Mucosa of rectum (tissue), 2 donors: Measurements from ENCODE around the gene GALM.
A peak's percentile ranks its signal among the peaks of the same experiment; 100 is the strongest.
"Not testable (repeated sequence)": the region's sequence is repeated elsewhere in the genome, so short reads cannot be mapped to it uniquely, and the experiment has no call there.

ENCODE experiments used
- H3K27ac ChIP-seq, 2 donors: one replicate each; pipeline ENCODE4 v1.7.0; 2013; ENCODE audit warnings: inconsistent platforms in 2 of 2, low read depth in 2 of 2, low read length in 2 of 2
- H3K27me3 ChIP-seq, 2 donors: one replicate each; pipeline ENCODE4 v1.7.0; 2013; ENCODE audit warnings: low read length in 2 of 2; ENCODE audit not compliant: control insufficient read depth in 2 of 2, insufficient read depth in 2 of 2
- H3K36me3 ChIP-seq, 2 donors: one replicate each; pipeline ENCODE4 v1.7.0; 2013; ENCODE audit warnings: low read length in 2 of 2; ENCODE audit not compliant: control insufficient read depth in 2 of 2, insufficient read depth in 2 of 2
- H3K4me1 ChIP-seq, 2 donors: one replicate each; pipeline ENCODE4 v1.7.0; 2013; ENCODE audit warnings: low read length in 2 of 2, mild to moderate bottlenecking in 1 of 2; ENCODE audit not compliant: control insufficient read depth in 2 of 2, insufficient read depth in 2 of 2
- H3K4me3 ChIP-seq, 2 donors: one replicate each; pipeline ENCODE4 v1.7.0; 2013; ENCODE audit warnings: low read length in 2 of 2
- H3K9ac ChIP-seq, 2 donors: one replicate each; pipeline ENCODE4 v1.7.0; 2013; ENCODE audit warnings: low read length in 2 of 2, low read depth in 1 of 2, mild to moderate bottlenecking in 1 of 2
- H3K9me3 ChIP-seq, 2 donors: one replicate each; pipeline ENCODE4 v1.7.0; 2013; ENCODE audit warnings: low read length in 2 of 2; ENCODE audit not compliant: control insufficient read depth in 2 of 2
- donor health status: healthy.
- donor health status: Normal muscosa, but diverticular disease.

Gene GALM

GRCh38 chr2:38709567-38710194 is 43.8 kb downstream of the GALM start:
- Histone ChIP-seq H3K9ac (no peak overlapping the region), H3K4me1 (peaks cover 3 to 4% of the 10 kb centered on the region in 2 donors), H3K27me3 (no peaks in the 10 kb centered on the region), H3K4me3 (no peak overlapping the region), H3K27ac (no peak overlapping the region), H3K9me3 (no peaks in the 10 kb centered on the region), H3K36me3 (peaks cover 0 to 10% of the 10 kb centered on the region in 2 donors)

GRCh38 chr2:38711558-38711957 is 45.6 kb downstream of the GALM start:
- H3K9ac ChIP-seq: no peak overlapping the region
- no peak overlapping the region for H3K4me3 ChIP-seq
- H3K27ac ChIP-seq: no peak overlapping the region
- peaks cover 0 to 14% of the 10 kb centered on the region in 2 donors for H3K36me3 ChIP-seq
- H3K4me1 ChIP-seq: peaks cover 0 to 3% of the 10 kb centered on the region in 2 donors
- H3K27me3 ChIP-seq: no peaks in the 10 kb centered on the region
- no peaks in the 10 kb centered on the region for H3K9me3 ChIP-seq

- Histone ChIP-seq H3K4me3 (no peak overlapping the region), H3K4me1 (peaks cover 0 to 3% of the 10 kb centered on the region in 2 donors), H3K27me3 (no peaks in the 10 kb centered on the region)
Measured at GRCh38 chr2:38712413-38712812, 46.5 kb downstream of the GALM start.

GRCh38 chr2:38712871-38713270 is 47.0 kb downstream of the GALM start:
- H3K4me1 ChIP-seq: peaks cover 0 to 3% of the 10 kb centered on the region in 2 donors

More at GRCh38 chr2:38712413-38712812, 46.5 kb downstream of the GALM start:
- H3K36me3 ChIP-seq: peaks cover 0 to 14% of the 10 kb centered on the region in 2 donors
- no peak overlapping the region for H3K9ac ChIP-seq
- H3K27ac ChIP-seq: no peak overlapping the region
- no peaks in the 10 kb centered on the region for H3K9me3 ChIP-seq

GRCh38 chr2:38713338-38713737 is 47.4 kb downstream of the GALM start:
- Histone ChIP-seq H3K36me3 (peaks cover 0 to 14% of the 10 kb centered on the region in 2 donors), H3K9me3 (no peaks in the 10 kb centered on the region), H3K27me3 (no peaks in the 10 kb centered on the region), H3K4me3 (no peak overlapping the region), H3K27ac (no peak overlapping the region), H3K4me1 (peaks cover 0 to 3% of the 10 kb centered on the region in 2 donors), H3K9ac (no peak overlapping the region)

More at GRCh38 chr2:38712871-38713270, 47.0 kb downstream of the GALM start:
- Histone ChIP-seq H3K27ac (no peak overlapping the region), H3K9me3 (no peaks in the 10 kb centered on the region), H3K36me3 (peaks cover 0 to 14% of the 10 kb centered on the region in 2 donors), H3K27me3 (no peaks in the 10 kb centered on the region), H3K9ac (no peak overlapping the region), H3K4me3 (no peak overlapping the region)

GRCh38 chr2:38714941-38715340 is 49.0 kb downstream of the GALM start:
- not testable (repeated sequence) for H3K27me3 ChIP-seq, H3K4me3 ChIP-seq, H3K27ac ChIP-seq, H3K9me3 ChIP-seq, H3K4me1 ChIP-seq, H3K9ac ChIP-seq
- H3K36me3 ChIP-seq: peaks cover 0 to 14% of the 10 kb centered on the region in 2 donors

GRCh38 chr2:38716185-38716584 is 50.3 kb downstream of the GALM start:
- H3K27me3 ChIP-seq: no peaks in the 10 kb centered on the region
- H3K4me3 ChIP-seq: no peak overlapping the region
- H3K4me1 ChIP-seq: no peaks in the 10 kb centered on the region
- H3K9ac ChIP-seq: no peak overlapping the region
- no peak overlapping the region for H3K27ac ChIP-seq
- no peaks in the 10 kb centered on the region for H3K9me3 ChIP-seq
- peaks cover 0 to 17% of the 10 kb centered on the region in 2 donors for H3K36me3 ChIP-seq

- Histone ChIP-seq H3K9me3 (no peaks in the 10 kb centered on the region), H3K9ac (no peak overlapping the region), H3K4me3 (no peak overlapping the region), H3K36me3 (peaks cover 0 to 7% of the 10 kb centered on the region in 2 donors), H3K4me1 (no peaks in the 10 kb centered on the region), H3K27me3 (no peaks in the 10 kb centered on the region), H3K27ac (no peak overlapping the region)
Measured at GRCh38 chr2:38718601-38719000, 52.7 kb downstream of the GALM start.

GRCh38 chr2:38719706-38720105 is 53.8 kb downstream of the GALM start:
- no peak overlapping the region for H3K27ac ChIP-seq
- H3K36me3 ChIP-seq: peaks cover 0 to 7% of the 10 kb centered on the region in 2 donors
- no peaks in the 10 kb centered on the region for H3K9me3 ChIP-seq

GRCh38 chr2:38720613-38721241 is 54.8 kb downstream of the GALM start:
- Histone ChIP-seq H3K27ac (peak overlapping the region; percentile 49 to 60), H3K4me1 (no peaks in the 10 kb centered on the region)

More at GRCh38 chr2:38719706-38720105, 53.8 kb downstream of the GALM start:
- H3K27me3 ChIP-seq: no peaks in the 10 kb centered on the region
- H3K4me3 ChIP-seq: no peak overlapping the region
- no peak overlapping the region for H3K9ac ChIP-seq
- H3K4me1 ChIP-seq: no peaks in the 10 kb centered on the region

More at GRCh38 chr2:38720613-38721241, 54.8 kb downstream of the GALM start:
- peaks cover 0 to 7% of the 10 kb centered on the region in 2 donors for H3K36me3 ChIP-seq
- no peak overlapping the region for H3K4me3 ChIP-seq
- H3K9me3 ChIP-seq: no peaks in the 10 kb centered on the region
- H3K9ac ChIP-seq: no peak overlapping the region
- no peaks in the 10 kb centered on the region for H3K27me3 ChIP-seq
